GM13976 (cell line): ENCODE results near the gene HCN4.
"Not testable (repeated sequence)": the region's sequence is repeated elsewhere in the genome, so short reads cannot be mapped to it uniquely, and the experiment has no call there.

Experiments used
- DNase-seq: peaks from one replicate; pipeline ENCODE4 v3.0.0; 2012; ENCODE audit warnings: low spot score
- in situ Hi-C: fragments of 300-500 bp; cut with MboI; formaldehyde crosslinking; loops from one replicate; pipeline ENCODE4 v1.12.0; 2022; ENCODE audit warnings: low sequenced_read_pairs, mixed read lengths, inconsistent platforms; ENCODE audit not compliant: unreplicated experiment
- TF ChIP-seq, protein P1 (sequence below): IDR thresholded peaks from 2 replicates; pipeline ENCODE4 v1.5.1; 2012; ENCODE audit warnings: borderline replicate concordance, mild to moderate bottlenecking; ENCODE audit not compliant: insufficient read depth; ENCODE audit errors: extremely low read depth, missing control alignments, control extremely low read depth

HCN4 gene

DNA sequence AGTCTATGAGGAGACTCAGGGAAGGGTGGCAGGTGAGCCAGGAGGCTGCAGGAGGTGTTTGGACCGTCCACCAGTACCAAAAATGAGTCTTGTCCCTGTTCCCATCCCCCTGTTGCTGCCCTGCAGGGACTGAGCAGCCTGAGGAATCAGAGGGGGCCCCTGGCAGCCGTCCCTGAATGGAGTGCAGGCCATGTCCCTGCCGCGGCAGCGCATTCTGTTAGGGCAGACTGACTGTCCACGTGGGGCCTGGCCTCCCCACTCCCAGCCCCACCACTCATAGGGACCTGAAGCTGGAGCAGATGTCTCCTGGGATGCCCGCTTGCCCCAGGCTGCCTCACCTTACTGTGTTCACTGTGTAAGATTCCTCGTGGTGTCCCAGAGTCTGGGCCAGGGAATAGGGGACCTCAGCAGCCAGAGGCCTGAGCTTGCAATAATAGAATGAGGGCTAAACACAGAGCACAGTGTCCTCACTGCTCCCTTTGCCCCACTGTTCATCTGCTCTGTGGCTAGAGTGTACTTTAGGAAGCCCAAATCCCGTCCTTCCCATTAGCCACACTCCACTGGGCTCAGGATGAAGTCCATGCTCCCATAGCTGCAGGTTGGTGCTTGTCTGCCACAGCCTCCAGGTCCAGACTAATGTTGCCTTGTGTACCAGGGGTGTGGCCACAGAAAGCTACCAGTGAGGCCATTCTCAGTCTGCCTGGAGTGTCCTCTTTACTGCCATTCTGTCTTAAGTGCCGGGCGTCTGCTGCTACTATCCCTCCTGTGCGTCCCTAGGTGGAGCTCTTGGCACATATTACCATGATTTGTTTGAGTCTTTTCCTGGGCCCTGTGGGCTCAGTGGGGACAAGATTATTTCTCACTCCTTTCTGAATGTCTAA is 63.2 kb downstream of the HCN4 start:
- TF ChIP-seq, protein P1, sequence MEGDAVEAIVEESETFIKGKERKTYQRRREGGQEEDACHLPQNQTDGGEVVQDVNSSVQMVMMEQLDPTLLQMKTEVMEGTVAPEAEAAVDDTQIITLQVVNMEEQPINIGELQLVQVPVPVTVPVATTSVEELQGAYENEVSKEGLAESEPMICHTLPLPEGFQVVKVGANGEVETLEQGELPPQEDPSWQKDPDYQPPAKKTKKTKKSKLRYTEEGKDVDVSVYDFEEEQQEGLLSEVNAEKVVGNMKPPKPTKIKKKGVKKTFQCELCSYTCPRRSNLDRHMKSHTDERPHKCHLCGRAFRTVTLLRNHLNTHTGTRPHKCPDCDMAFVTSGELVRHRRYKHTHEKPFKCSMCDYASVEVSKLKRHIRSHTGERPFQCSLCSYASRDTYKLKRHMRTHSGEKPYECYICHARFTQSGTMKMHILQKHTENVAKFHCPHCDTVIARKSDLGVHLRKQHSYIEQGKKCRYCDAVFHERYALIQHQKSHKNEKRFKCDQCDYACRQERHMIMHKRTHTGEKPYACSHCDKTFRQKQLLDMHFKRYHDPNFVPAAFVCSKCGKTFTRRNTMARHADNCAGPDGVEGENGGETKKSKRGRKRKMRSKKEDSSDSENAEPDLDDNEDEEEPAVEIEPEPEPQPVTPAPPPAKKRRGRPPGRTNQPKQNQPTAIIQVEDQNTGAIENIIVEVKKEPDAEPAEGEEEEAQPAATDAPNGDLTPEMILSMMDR: peak; percentile 14
- peak; percentile 66 for DNase-seq
- in situ Hi-C loops: loop anchor here (25.0 kb wide), 1 partner anchor 382 kb away; the partner anchor contains the start of gene CD276

GRCh38 chr15:73303636-73304035 is 65.1 kb downstream of the HCN4 start:
- in situ Hi-C loops: loop anchor here (25.0 kb wide), 1 partner anchor 384 kb away; the partner anchor contains the start of gene CD276
- no peak for DNase-seq
- TF ChIP-seq, protein P1: no peak

DNA sequence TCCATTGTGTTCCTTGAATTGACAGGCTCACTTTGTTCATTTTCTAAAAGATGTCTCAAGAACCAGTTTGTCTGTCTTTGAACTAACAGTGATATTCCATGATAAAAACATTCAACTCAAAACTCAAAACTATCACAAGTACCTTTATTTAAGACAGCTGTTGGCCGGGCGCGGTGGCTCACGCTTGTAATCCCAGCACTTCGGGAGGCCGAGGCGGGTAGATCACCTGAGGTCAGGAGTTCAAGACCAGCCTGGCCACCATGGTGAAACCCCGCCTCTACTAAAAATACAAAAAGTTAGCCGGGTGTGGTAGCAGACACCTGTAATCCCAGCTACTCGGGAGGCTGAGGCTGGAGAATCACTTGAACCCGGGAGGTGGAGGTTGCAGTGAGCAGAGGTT is 68.5 kb downstream of the HCN4 start:
- in situ Hi-C loops: loop anchor here (25.0 kb wide), 1 partner anchor 387 kb away; the partner anchor contains the start of gene CD276
- DNase-seq: not testable (repeated sequence)

GRCh38 chr15:73298522-73299245 is 70.1 kb downstream of the HCN4 start:
- in situ Hi-C loops: no loop called here
- TF ChIP-seq, protein P1: no peak
- DNase-seq: no peak

DNA sequence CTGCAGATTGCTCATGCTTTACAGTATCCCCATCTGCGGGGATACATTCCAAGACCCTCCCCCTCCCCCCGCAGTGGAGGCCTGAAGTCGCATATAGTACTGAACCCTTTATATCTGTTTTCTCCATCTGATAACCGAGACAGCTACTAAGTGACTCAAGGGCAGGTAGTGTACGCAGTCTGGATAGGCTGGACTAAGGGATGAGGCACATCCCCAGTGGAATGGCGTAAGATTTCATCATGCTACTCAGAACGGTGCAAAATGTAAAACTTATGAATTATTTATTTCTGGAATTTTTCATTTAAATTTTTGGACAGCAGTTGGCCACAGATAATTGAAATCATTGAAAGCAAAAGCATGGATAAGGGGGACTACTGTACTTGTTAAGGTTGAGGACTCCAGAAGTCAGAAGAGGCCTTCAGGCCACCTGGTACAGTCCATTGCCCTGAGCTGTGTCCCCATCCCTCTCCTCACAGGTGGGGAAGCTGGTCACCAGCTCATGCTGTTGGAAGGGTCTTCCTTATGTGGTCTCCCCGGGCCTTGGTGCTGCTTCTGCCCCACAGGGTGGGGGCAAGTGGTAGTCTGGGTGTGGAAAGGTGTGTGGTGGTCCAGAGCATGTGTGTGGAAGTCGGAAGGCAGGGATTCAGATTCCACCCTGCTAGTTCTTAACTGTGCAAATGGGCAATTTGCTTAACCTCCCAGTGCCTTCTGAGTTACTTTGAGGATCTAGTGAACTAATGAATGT is 72.0 kb downstream of the HCN4 start:
- TF ChIP-seq, protein P1: no peak
- in situ Hi-C loops: no loop called here
- DNase-seq: no peak

DNA sequence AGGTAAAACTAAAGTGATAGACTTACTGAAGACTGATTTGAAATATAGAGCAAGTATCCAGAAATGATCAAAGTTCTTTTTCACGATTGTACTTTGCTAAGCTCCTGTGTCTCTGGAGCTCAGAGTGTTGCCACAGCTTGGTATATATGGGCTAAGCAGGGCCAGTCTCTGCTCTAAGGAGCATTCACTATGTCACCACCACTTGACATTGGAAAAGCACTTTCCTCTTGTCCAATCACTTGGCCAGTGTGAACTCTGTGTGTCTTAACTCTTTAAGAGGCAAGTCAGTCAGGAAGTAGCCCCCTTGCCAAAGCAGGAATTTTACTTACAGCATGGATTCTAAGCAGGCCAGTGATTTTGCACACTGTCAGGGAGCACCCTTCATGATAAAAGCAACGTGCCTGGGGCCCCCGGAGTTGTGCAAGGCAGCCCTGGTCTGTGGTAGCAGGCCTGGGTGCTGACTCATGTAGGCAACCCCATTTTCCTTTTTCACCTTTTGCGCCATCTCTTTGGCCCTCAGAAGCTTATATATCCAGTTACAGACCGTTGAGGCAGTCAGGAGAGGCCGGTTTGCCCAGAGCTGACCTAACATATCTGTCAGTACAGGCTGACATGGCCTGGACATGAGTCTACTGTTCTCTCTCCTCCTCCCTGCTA is 73.0 kb downstream of the HCN4 start:
- in situ Hi-C loops: no loop called here
- no peak for DNase-seq
- TF ChIP-seq, protein P1: no peak
